ENCODE results near the gene CST5.

The CST5 gene

GRCh38 chr20:23924751-23925150 lies 45.2 kb upstream of the CST5 start:
- no peak overlapping the region for H3K27ac ChIP-seq
- no peak for TF ChIP-seq CTCF (IDR thresholded peaks at IDR 0.05)
- TF ChIP-seq ZFX (IDR thresholded peaks at IDR 0.05; ENCODE audit: borderline replicate concordance), result no peak

- no peak overlapping the region for H3K27ac ChIP-seq
- no peak for TF ChIP-seq CTCF (IDR thresholded peaks at IDR 0.05)
- no peak for TF ChIP-seq ZFX (IDR thresholded peaks at IDR 0.05; ENCODE audit: borderline replicate concordance)
Measured at GRCh38 chr20:23923891-23924435, 44.4 kb upstream of the CST5 start.

- TF ChIP-seq ZFX (IDR thresholded peaks at IDR 0.05; ENCODE audit: borderline replicate concordance), result no peak
- TF ChIP-seq CTCF (IDR thresholded peaks at IDR 0.05), result no peak
Measured at GRCh38 chr20:23923311-23923710, 43.8 kb upstream of the CST5 start.

GRCh38 chr20:23920408-23921325 lies 41.1 kb upstream of the CST5 start:
- H3K27ac ChIP-seq, result no peak overlapping the region
- TF ChIP-seq ZFX (IDR thresholded peaks at IDR 0.05; ENCODE audit: borderline replicate concordance), result no peak
- TF ChIP-seq CTCF (IDR thresholded peaks at IDR 0.05), result no peak

More at GRCh38 chr20:23923311-23923710, 43.8 kb upstream of the CST5 start:
- H3K27ac ChIP-seq, result no peak overlapping the region

- TF ChIP-seq CTCF (IDR thresholded peaks at IDR 0.05) (no peak), ZFX (IDR thresholded peaks at IDR 0.05; ENCODE audit: borderline replicate concordance) (no peak)
- H3K27ac ChIP-seq, result no peak overlapping the region
Measured at GRCh38 chr20:23918896-23919295, 39.3 kb upstream of the CST5 start.

GRCh38 chr20:23918101-23918862 lies 38.7 kb upstream of the CST5 start:
- no peak for TF ChIP-seq CTCF (IDR thresholded peaks at IDR 0.05)
- no peak for TF ChIP-seq ZFX (IDR thresholded peaks at IDR 0.05; ENCODE audit: borderline replicate concordance)
- H3K27ac ChIP-seq, result no peak overlapping the region

All from 22Rv1 (cell line).